ENCODE data around the gene CTDSPL. TPM values are rescaled to one million over a fixed set of nuclear protein-coding genes. Genes with fewer than 3 reads are reported as not detected.

Gene CTDSPL
- total and polyA plus RNA-seq, 10 of the 15 experiments (the other 5 are each of a cell fraction or from before 2014, with no cell fraction given), result 0.05 to 0.51 (median 0.18) TPM; not detected in 6

- H3K36me3 ChIP-seq (ENCODE audit: control insufficient read depth in 2 of 2, insufficient read depth in 2 of 2, low read length in 1 of 2), result no peaks in the 10 kb centered on the region
- 59% methylated on average over 7 of the region's 7 CpGs for WGBS (ENCODE audit: insufficient coverage, insufficient replicate concordance, low lambda C conversion rate, missing lambda C conversion rate)
- no peaks in the 10 kb centered on the region for H3K9me3 ChIP-seq (replicated peaks; ENCODE audit: control insufficient read depth, insufficient read depth, low read length)
- ChIA-PET POLR2A (no interaction called here), RAD21 (ENCODE audit: unreplicated experiment) (no interaction called here), SMC1A (ENCODE audit: uncharacterized antibody, unreplicated experiment) (interaction anchor here (1.4 to 2.1 kb wide), 2 partner anchors 10 to 29 kb away, joined by 3 to 5 read pairs; no protein-coding TSS in a partner anchor), CTCF (interaction anchor here (1.9 kb wide), 1 partner anchor 12 kb away, joined by 7 read pairs; no protein-coding TSS in a partner anchor)
- no peak for DNase-seq (ENCODE audit: low read depth, low spot score)
- H3K27me3 ChIP-seq (replicated peaks in 1 of 2; ENCODE audit: control insufficient read depth in 2 of 2, insufficient read depth in 2 of 2, low read length in 1 of 2), result no peaks in the 10 kb centered on the region; a peak in 2 of 4 replicates
- no peaks in the 10 kb centered on the region for H4K20me1 ChIP-seq (ENCODE audit: control insufficient read depth, insufficient read depth)
- intact Hi-C loops (cut with micrococcal nuclease; ENCODE audit: unreplicated experiment) (no loop called here), in situ Hi-C loops (cut with MboI) (no loop called here)
- no peak for TF ChIP-seq BCL3 (IDR thresholded peaks at IDR 0.05; ENCODE audit: borderline replicate concordance, insufficient read depth, low read depth, low read length, poor library complexity, severe bottlenecking)
- no peak for TF ChIP-seq TARDBP (IDR thresholded peaks at IDR 0.05; ENCODE audit: borderline replicate concordance)
- TF ChIP-seq EZH2 (IDR thresholded peaks at IDR 0.05; ENCODE audit: borderline replicate concordance, control insufficient read depth, low read depth, low read length), result no peak
- no peak for TF ChIP-seq JUNB (IDR thresholded peaks at IDR 0.05)
- TF ChIP-seq ZNF217 (IDR thresholded peaks at IDR 0.05), result no peak
- no peak for TF ChIP-seq SMAD5 (IDR thresholded peaks at IDR 0.05; ENCODE audit: low read depth)
- TF ChIP-seq CREM (IDR thresholded peaks at IDR 0.05; ENCODE audit: low read depth), result no peak
- no peak for TF ChIP-seq ZBTB33 (IDR thresholded peaks at IDR 0.05)
- TF ChIP-seq WRNIP1 (IDR thresholded peaks at IDR 0.05; ENCODE audit: borderline replicate concordance, low read depth, low read length), result no peak
- no peak for TF ChIP-seq TCF7 (IDR thresholded peaks at IDR 0.05; ENCODE audit: borderline replicate concordance)
- no peak for TF ChIP-seq ASH2L (IDR thresholded peaks at IDR 0.05; ENCODE audit: borderline replicate concordance, low read depth)
- TF ChIP-seq MYB (IDR thresholded peaks at IDR 0.05; ENCODE audit: borderline replicate concordance, low read depth, low read length), result no peak
- no peak for TF ChIP-seq HCFC1 (IDR thresholded peaks at IDR 0.05; ENCODE audit: low read length)
- TF ChIP-seq LARP7 (IDR thresholded peaks at IDR 0.05), result no peak
- TF ChIP-seq ZNF24 (IDR thresholded peaks at IDR 0.05), result no peak
- no peak for TF ChIP-seq MTA3 (IDR thresholded peaks at IDR 0.05; ENCODE audit: borderline replicate concordance, low read length)
- no peaks in the 10 kb centered on the region for H3K79me2 ChIP-seq (ENCODE audit: control insufficient read depth, insufficient read depth, low read length)
- FAIRE-seq, result no peak
- no peak overlapping the region for H3K9ac ChIP-seq (ENCODE audit: control insufficient read depth, insufficient read depth, low read length)
- no peak for ATAC-seq
- BruUV-seq (replicated peaks), result no TSS peak
- no peak overlapping the region for H3K4me3 ChIP-seq
- no peak overlapping the region for H3K4me2 ChIP-seq (ENCODE audit: control insufficient read depth, insufficient read depth)
- H3K4me1 ChIP-seq (ENCODE audit: control insufficient read depth, insufficient read depth, low read length), result no peaks in the 10 kb centered on the region
- no peak overlapping the region for H3K27ac ChIP-seq (ENCODE audit: control insufficient read depth, insufficient read depth)
- H2AFZ ChIP-seq (ENCODE audit: control insufficient read depth, low read depth, low read length), result no peak overlapping the region
Measured at GRCh38 chr3:37984596-37984995, 122.9 kb downstream of the CTDSPL start.

All from GM12878 (cell line).